NB4 (cell line): ENCODE data around the gene KIAA1328.

ENCODE experiments used
- DNase-seq: peaks from one replicate; pipeline ENCODE4 v3.0.0; 2010; ENCODE audit warnings: low read depth
- H3K4me3 ChIP-seq: one replicate; pipeline ENCODE4 v1.5.1; 2011; ENCODE audit warnings: mild to moderate bottlenecking, low read depth, low read length, moderate library complexity
- CTCF ChIP-seq: IDR thresholded peaks from one replicate; pipeline ENCODE4 v1.5.1; 2012; ENCODE audit warnings: low read depth, low read length
- MAX ChIP-seq: IDR thresholded peaks from 2 replicates; pipeline ENCODE4 v1.6.1; 2011; ENCODE audit warnings: low read depth, low read length
- MYC ChIP-seq: IDR thresholded peaks from 2 replicates; pipeline ENCODE4 v1.6.1; 2011; ENCODE audit warnings: low read depth, low read length
- POLR2A ChIP-seq: IDR thresholded peaks from 2 replicates; pipeline ENCODE4 v1.6.1; 2011; ENCODE audit warnings: mild to moderate bottlenecking; ENCODE audit not compliant: insufficient read length; ENCODE audit errors: extremely low read depth

KIAA1328 gene

GRCh38 chr18:37144921-37145320 is 316.0 kb downstream of the KIAA1328 start:
- no peak overlapping the region for H3K4me3 ChIP-seq
- TF ChIP-seq MAX (no peak), POLR2A (no peak), MYC (no peak)
- DNase-seq: no peak

- TF ChIP-seq POLR2A: no peak
- no peak for TF ChIP-seq MAX
- no peak for TF ChIP-seq MYC
- no peak for TF ChIP-seq CTCF
- no peak for DNase-seq
- H3K4me3 ChIP-seq: no peak overlapping the region
Measured at GRCh38 chr18:37156330-37156942, 327.5 kb downstream of the KIAA1328 start.

GRCh38 chr18:37160038-37160820 is 331.3 kb downstream of the KIAA1328 start:
- H3K4me3 ChIP-seq: no peak overlapping the region
- DNase-seq: no peak
- TF ChIP-seq POLR2A: no peak
- TF ChIP-seq MAX: no peak
- no peak for TF ChIP-seq MYC

- DNase-seq: no peak
- TF ChIP-seq CTCF (no peak), MYC (no peak), MAX (no peak), POLR2A (no peak)
- no peak overlapping the region for H3K4me3 ChIP-seq
Measured at GRCh38 chr18:37161491-37161890, 332.6 kb downstream of the KIAA1328 start.

- DNase-seq: no peak
- no peak overlapping the region for H3K4me3 ChIP-seq
- TF ChIP-seq MYC (no peak), MAX (no peak), CTCF (no peak), POLR2A (no peak)
Measured at GRCh38 chr18:37162551-37162950, 333.6 kb downstream of the KIAA1328 start.

- no peak overlapping the region for H3K4me3 ChIP-seq
- no peak for DNase-seq
Measured at GRCh38 chr18:37163119-37163518, 334.2 kb downstream of the KIAA1328 start.

More at GRCh38 chr18:37163119-37163518, 334.2 kb downstream of the KIAA1328 start:
- TF ChIP-seq CTCF: no peak
- TF ChIP-seq POLR2A: no peak
- no peak for TF ChIP-seq MAX
- no peak for TF ChIP-seq MYC
